Activated CD4-positive, alpha-beta T cell treated with anti-CD3 and anti-CD28 coated beads, Interleukin-2, amount 50 U/mL, for 24 hours (primary cell): ENCODE measurements around the gene CNNM3.
"Not testable (repeated sequence)": the region's sequence is repeated elsewhere in the genome, so short reads cannot be mapped to it uniquely, and the experiment has no call there.

ENCODE experiments used
- DNase-seq, 2 donors: peaks; one replicate each; pipeline ENCODE4 v3.0.0-alpha.2; 2020; ENCODE audit warnings: low read depth in 1 of 2, low spot score in 1 of 2

Gene CNNM3

GRCh38 chr2:96816127-96816835, at the start of gene CNNM3:
Gene CNNM3, plus strand, starts transcription at chr2:96816268. Its CDS starts 10 bp downstream, at chr2:96816278.
- peak; percentile 89 to 96 for DNase-seq

- no peak for DNase-seq
These were observed 48.8 kb upstream of the CNNM3 start for GRCh38 chr2:96767135-96767871.

DNA sequence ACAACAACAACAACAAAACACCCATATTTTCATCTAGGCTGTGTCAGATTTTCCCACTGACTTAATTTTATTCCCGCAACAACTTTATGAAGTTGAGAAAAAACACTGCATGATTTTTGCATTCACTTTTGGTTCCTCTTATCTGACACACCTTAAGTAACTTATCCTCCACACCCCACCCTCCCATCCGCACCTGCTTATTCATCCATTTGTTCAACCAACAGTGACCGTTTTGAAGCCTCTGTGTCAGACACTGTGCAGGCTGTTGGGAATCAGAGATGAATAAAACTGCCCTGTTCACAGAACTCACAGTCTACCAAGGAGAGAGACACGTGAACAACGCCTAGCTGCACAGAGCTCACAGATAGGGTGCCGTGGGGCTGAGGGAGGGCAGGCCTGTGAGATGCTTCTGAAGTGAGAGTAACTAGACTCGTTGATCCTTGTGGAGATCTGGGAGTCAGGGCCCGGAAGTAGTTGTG, 47.9 kb upstream of the CNNM3 start:
- no peak for DNase-seq

DNA sequence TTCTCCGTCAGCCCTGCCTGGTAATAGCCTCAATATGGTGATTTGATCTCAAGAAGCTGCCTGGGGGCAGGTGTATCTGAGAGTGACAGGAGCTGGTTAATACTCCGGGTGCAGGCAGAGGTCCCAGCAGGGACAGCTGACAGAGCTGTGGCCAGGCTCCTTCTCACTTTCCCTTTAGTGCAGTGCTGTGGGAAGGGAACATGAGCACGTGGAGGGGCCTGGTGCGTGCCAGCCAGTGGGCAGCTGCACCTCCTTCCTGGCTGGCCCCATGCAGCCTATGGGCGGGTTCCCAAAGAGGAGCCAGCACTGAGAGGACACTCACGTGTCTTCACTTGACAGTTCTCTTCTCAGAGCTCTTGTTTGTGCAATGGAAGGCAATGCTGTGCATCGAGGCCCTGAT, 46.3 kb upstream of the CNNM3 start:
- no peak for DNase-seq

DNA sequence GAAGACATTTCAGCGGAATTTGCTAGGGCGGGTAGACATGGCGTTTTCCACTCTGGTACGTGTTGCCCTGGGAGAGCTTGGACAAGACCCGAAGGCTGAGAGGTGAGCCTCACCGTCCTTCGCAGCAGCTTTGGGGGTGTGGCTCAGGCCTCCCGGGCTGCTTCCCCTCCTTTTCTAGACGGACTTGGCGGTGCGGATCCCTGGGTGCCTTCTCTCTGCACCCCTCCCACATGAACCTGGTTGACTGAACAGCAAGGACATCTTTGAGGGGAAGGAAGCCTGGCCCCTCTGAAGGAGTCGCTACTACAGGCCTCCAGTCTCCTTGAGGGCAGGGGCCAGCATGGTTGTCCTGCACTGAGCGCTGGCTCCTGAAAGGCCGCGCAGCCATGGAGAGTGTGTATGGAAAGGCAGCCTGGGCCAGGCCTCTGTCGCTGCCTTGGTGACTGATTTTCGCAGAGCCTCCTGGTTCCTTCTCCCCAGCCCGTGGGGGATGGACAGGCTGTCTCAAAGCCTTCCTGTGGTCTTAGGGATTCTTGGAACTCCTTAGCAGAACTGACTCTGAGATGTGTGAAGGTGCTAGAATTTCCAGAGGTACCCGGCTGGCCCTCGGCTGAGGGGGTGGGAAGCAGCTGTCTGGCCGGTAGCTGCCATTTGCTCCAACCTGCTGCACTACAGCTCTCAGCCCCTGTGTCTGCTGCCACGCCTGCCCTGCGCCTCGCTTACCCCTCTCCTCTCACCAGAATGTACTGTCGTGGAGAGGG, 45.4 kb upstream of the CNNM3 start:
- no peak for DNase-seq

DNA sequence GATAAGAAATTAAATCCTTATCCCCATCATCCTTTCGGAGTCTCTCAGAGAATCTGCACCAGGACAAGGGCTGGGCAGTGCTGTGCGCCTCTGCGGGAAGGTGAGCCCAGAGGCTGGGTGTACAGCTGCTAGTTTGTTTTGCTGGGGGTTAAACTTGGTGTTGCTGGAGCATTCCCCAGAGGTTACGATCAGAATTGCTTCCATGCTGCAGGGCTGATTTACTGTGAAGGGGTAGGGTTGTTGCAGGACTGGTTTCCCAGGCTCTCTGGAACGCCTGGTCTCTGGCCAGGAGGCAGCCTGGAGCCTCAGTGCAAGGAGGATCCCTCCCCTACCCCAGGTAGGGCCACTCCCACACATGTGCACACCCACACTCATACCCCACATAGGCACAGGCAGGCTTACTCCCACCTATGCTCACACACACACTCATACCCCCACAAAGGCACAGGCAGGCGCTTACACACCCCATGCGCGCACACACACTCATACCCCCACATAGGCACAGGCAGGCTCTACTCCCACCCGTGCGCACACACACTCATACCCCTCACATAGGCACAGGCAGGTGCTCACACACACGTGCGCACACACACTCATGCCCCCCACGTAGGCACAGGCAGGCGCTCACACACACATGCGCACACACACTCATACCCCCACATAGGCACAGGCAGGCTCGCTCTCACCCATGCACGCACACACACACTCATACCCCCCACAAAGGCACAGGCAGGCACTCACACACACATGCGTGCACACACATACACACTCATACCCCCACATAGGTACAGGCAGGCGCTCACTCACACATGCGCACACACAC, 44.1 kb upstream of the CNNM3 start:
- DNase-seq: no peak

DNA sequence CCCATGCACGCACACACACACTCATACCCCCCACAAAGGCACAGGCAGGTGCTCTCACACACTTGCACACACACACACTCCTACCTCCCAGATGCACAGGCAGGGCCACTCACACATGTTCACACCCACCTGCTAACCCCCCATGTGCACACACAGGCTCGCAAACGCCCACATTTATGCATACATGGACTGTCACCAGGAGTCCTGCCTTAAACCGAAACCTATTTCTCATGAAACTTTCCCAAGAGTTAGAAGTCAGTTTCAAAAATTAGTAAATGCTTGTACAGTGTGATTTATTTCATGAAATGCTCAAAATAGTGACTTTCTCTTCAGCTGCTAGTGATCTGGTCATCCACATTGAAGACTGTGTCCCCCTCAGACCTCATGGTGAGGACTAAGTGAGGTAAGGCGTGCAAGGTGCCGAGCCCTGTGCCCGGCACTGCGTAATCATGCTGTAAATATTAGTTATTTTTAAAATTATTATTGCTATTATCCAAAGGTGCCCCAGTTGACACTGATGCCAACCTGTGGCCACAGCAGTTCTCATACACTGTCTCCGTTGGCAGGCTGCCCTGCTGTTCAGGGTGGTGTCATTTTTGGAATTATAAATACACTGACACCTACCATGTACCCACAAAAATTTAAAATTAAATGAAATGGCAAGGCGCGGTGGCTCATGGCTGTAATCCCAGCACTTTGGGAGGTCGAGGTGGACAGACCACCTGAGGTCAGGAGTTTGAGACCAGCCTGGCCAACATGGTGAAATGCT, 43.0 kb upstream of the CNNM3 start:
- peak in 1 of 2 donors; percentile 30 for DNase-seq

DNA sequence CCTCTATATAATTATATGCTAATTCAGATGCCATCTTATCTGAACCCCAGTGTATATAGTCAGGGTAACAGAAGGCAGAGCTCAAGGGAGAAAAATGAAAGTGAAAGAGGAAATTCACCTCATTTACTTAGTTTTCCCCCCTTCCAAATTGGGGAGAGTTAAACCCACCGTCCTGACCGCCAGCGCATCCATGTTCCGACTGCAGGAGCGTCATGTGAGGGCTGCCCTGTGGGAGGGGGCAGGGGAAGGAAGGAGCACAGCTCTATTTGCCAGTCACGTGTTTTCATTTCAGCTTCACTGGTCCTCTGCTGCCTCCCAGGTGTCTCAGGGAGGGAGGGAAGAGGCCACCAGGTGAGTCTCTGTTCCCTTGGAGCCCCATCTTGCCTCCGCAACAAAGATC, 42.1 kb upstream of the CNNM3 start:
- no peak for DNase-seq

DNA sequence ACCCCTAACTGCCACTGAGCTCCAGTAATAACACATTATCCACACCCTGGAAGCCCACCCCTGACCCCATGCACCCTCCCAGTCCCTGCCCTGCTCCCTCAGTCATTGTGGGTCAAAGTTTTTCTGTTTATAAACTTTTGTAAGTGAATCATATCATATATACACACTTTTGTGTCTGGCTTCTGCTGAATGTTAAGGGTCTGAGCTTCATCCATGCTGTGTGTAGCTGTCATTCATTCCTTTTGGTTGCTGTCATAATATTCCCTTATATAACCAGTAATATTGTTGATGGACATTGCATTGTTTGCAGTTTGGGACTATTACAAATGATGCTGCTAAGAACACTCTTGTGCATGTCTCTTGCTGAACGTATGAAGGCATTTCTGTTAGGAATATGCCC, 40.9 kb upstream of the CNNM3 start:
- no peak for DNase-seq

DNA sequence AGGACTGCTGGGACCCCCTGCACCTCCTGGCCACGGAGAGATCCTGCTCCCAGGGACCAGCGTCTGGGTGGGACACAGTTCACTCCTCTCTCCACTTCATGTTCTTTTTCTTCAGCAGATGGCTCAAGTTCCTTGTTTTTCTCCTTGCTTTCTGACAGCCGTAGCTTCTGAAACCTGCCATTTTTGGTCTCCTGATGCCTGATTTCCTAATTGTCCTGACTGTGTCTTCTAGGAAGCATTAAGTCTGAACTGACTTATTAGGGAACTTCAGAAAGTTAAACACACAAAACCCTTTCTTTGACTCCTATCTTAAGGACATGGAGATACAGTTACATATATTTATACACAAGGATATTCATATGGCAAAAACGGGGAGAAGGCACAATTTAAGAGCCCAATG, 32.7 kb upstream of the CNNM3 start:
- DNase-seq: no peak

DNA sequence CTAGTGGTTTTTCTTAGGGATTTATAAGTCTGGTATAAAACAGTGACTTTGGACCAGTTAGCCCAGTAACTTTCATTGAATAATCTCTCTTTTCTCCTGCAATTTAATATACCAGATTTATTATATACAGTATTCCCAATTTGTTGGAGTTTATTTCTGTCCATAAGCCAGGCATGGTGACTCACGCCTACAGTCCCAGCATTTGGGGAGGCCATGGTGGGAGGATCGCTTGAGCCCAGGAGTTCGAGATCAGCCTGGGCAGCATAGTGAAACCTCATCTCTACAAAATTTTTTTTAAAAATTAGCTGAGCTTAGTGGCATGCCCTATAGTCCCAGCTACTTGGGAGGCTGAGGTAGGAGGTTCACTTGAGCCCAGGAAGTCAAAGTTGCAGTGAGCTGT, 28.7 kb upstream of the CNNM3 start:
- DNase-seq: no peak

DNA sequence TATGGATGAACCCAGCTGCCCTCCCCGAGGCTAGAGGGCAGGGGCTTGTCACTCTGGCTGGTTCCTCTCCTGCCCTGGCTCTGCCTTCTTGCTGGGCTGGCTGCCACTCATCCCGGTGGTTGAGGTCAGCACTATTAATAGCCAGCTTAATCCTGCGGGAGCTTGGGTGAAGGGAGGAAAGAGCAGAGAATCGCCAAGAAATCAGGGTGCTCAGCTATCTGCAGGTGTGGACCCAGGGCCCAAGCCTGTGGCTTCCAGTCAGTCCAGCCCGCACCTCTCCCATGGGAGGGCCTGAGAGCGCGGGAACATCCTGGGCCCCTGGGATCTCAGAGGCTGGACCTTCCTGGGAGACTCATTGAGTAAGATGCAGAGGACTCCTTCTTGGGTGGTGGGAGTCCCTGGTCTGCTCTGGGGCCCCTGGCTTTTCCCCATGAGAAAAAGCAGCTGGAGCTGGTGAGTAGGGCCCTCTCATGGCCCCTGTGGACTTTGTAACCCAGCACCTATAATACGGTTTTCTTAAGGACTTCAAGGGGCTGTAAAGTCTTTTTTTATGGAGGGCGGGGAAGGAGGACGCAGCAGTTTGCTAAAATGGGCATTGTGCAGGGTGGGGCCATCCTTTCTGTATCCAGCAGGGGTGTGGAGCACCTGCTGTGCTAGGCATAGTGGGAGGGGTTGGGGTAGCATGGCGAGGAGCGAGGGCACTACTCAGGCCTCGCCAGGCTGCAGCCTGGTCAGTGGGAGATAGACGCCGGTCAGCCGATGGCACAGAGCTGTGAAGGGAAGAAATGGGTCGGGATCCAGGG, 27.4 kb upstream of the CNNM3 start:
- DNase-seq: no peak

DNA sequence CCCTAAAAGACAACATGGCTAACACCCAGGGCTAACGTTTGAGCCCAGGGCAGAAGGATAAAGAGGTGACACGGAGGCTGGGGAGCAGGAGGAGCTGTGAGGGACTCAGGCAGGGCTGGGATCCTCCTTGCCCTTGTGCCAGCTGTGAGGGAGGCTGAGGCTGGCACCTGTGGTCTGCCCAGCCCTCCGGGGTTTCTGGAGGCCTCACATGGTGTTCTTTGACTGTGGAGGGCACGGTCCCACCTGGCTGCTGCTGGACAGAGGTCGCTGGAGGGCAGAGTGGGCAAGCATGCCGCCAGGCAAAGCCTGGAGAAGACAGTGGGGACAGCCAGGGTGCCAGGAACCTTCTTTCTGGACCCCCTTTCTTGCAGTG, 26.8 kb upstream of the CNNM3 start:
- DNase-seq: no peak

DNA sequence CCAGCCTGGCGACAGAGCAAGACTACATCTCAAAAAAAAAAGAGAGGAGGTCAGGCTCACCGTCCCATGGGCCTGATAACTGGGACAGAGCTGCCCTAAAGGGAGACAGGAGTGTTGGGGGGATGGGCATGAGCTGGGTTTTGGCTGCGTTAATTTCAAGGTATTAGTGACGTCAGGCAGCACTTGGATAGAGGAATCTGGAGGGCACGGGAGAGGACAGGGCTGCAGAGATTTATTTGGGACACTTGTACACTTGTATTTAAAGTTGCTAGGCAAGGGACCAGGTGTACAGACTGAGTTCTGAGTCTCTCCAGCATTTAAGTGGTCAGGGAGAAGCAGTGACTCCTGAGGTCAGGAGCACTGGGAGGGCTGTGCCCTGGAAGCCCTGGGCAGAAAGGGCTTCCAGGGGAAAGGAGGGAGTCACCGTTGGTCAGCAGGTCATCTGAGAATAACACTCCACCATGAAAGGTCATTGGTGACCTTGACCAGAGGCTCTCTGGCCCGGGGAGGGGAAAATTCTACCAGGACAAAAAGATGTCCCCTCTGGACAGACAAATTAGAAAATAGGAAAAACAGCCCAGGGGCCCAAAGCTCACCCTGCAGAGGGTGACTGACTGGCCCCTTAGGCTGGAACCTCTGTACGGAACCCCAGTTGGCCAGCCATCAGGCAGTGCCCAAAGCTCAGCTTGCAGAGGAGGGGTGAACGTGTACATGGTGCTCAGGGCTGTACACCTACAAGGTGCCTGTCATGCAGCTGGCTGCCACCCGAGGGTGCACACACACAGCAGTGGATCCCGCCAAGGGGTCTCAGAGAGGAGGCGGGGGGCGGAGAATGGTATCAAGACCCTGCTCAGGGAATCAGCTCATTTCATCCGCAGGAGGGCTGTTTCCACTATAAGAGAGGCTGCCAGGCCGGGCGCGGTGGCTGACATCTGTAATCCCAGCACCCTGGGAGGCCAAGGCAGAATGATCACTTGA, 23.0 kb upstream of the CNNM3 start:
- DNase-seq: no peak

DNA sequence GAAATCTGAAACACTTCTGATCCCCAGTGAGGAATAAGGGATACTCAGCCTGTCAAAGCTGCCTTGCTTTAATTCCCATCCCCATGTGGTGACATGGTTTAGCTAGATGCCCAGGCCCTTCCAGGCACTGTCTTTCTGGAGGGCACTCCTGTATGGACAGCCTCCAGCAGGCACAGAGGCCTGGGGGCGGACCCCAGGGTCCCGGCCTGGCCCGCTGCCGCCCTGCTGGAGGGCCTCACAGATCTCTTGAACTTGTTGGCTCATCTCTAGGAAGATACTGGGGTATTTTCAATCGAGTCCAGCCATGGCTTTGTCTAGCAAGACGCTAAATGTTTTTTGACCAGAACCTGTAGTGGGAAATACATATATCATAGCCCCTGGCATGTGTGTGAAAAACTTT, 21.0 kb upstream of the CNNM3 start:
- no peak for DNase-seq

DNA sequence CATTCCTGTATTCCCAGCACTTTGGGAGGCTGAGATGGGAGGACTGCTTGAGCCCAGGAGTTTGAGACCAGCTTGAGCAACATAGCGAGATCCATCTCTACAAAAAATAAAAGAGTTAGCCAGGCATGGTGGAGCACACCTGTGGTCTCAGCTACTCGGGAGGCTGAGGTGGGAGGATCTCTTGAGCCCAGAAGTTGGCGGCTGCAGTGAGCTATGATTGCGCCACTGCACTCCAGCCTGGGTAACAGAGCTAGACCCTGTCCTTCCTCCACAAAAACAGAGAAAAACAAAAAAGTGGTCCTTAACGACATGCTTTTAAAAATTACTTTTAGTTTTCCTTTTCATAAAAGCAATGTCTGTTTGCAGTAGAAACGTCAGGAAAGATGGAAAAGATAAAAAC, 19.6 kb upstream of the CNNM3 start:
- DNase-seq: not testable (repeated sequence)

- DNase-seq: no peak
These were observed 18.9 kb upstream of the CNNM3 start for GRCh38 chr2:96797066-96797625.
